ENCODE measurements around the gene DEPDC1B.
"Not testable (repeated sequence)": the region's sequence is repeated elsewhere in the genome, so short reads cannot be mapped to it uniquely, and the experiment has no call there.

The DEPDC1B gene

DNA sequence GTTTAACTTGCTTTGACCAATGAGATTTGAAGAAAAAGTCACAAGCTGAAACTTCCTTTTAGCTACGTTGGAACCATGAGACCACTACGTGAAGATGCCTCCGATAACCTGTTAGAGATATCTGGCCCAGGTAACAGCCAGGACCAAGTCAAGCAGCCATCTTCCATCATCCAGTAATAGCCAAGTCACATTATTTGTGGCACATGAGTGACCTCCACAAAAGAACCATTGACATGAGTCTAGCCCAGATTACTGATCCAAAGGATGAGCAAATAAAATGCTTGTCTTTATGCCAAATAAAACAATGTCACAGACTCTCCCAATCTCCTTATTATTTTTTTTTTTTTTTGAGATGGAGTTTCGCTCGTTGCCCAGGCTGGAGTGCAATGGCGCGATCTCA, 1.6 kb downstream of the DEPDC1B start:
- no peak for DNase-seq

DNA sequence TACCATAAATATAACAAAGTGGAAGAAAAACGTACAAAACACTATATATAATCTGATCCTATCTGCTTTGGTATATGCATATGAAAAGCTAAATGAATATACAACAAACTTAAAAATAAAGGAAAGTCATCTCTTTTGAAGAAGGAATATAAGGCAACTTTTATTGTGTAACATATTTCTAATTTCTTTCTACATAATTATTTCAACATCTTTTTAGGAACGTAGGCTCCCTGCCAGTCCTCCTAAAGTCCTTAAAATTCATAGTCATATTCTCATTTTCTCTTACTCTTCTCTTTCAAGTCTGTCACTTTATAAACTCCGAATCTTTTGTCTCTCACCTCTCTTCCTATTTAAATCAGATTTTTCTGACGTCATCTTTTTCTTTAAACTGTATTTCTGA, 9.6 kb downstream of the DEPDC1B start:
- DNase-seq: no peak

DNA sequence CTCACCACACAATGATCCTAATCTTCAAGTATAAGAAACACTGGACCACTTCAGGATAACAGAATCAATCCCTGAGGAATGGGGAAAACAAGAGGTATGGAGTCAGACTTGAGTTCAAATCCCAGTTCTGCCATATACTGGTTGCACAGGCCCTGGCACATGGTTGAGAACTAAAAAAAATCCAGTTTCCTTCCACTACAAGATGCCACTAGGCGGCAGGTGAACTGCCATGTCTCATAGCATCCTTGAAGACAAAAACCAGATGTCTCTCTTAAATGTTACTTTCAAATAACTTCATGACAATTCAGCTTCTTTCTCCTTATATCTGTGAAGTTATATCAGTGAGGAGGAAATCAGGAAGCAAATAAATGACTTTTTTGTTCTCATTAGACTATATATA, 11.0 kb downstream of the DEPDC1B start:
- no peak for DNase-seq

DNA sequence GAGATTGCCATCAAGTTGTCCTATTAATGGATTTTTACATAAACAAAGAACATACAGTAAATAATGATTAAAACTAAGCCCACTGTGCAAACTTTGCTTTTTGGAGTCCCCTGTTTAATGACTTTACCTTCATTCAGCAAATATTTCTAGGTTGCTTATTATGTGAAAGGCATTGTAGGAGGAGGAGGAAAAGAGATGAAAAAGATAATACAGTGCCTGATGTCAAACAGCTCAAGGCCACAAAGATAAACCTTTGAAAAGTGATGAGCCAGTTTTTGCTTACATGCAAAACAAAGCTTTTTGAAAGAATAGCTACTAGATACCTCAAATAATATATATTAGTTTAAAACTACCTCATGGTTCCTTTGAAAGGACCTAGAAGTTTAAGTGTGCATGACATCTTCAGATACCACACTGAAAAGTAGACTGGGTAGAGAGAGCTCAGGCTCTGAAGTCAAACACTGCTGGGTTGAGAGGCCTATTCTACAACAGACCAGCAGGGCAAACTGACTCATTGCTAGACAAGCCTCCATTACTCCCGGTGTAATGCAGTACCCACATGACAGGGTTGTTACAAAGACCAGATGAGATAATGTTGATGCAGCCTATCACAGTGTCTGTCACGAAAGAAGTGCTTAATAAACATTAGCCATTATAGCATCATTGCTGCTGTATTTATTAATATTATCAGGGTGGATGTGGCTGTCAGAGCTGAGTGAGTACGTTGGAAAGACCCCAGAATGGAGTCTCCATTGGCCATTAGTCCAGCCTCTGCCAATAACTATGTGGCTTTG, 11.8 kb downstream of the DEPDC1B start:
- DNase-seq: peak; percentile 25

DNA sequence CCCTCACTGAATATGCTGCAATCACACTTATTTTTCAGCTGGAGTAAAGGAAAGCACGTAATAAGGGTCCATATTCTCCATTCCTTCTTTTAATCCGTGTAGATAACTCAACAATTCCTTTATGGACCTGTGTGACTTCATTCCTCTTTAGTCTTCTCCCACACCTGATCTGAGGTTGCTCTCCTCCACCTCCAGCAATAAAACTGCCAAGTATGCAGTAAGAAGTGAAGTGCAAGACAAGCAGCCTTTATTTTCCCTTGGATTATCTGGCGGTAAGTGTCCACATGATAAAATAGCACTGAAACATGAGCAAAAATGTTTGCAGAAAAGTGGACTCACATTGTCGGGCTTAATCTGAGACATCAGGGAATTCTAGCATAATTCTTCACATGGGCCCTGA, 13.8 kb downstream of the DEPDC1B start:
- DNase-seq: no peak

DNA sequence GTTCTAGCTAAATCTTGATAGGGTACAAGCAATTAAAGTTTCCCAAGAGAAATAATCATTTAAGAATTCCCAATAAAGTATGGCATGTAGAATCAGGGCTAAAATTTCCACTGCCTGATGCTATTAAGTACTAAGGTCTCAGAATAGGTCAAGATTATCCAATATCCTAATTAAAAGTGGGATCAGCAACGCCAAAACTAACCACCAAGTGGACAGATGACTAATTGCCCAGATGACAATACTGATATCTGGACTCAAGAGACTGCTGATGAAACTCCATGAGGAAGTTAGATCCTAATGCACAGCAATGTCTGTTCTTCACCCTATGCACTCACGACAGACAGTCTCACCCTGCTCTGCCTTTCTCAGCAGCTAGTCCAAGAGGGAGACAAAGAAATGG, 14.3 kb downstream of the DEPDC1B start:
- DNase-seq: no peak

DNA sequence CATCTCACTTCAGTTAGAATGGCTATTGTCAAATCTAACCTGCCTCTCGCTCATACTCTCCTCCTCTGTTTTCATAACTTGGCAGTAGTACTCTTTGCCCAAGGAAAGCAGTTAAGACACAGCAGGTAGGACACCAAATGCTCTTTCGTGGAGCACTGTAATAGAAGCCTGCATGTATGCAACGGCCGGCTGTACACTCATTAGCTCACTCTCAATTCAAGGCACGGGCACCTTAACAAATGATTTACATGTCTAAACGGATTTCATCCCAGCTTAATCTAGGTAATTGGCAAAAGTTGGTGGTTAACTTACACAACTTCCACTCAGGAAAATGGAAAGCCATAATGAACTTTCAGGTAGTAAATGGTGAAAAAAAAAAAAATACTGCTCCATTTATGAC, 14.9 kb downstream of the DEPDC1B start:
- DNase-seq: no peak

DNA sequence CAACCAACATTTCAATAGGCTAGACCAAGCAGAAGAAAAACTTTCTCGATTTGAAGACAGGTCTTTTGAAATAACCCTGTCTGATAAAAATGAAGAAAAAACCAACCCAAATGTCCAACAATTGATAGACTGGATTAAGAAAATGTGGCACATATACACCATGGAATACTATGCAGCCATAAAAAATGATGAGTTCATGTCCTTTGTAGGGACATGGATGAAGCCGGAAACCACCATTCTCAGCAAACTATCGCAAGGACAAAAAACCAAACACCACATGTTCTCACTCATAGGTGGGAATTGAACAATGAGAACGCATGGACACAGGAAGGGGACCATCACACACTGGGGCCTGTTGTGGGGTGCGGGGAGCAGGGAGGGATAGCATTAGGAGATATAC, 18.0 kb downstream of the DEPDC1B start:
- not testable (repeated sequence) for DNase-seq

DNA sequence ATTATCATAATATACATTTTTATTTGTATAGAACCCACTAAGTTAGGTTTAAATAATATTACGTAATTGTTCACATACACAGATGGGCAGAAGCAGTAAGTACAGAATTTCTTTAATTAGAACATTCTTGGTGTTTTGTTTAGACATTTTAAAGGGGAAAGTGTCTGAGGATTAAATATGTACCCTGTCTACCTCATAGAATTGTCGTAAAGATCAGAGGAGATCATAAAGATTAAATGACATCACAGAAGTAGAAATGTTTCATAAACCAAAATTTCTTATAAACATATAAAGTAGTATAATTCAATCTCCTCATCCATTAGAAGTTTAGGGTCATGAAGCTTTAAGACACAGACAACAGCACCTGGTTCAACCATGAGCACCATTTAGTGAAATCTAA, 20.1 kb downstream of the DEPDC1B start:
- DNase-seq: no peak

DNA sequence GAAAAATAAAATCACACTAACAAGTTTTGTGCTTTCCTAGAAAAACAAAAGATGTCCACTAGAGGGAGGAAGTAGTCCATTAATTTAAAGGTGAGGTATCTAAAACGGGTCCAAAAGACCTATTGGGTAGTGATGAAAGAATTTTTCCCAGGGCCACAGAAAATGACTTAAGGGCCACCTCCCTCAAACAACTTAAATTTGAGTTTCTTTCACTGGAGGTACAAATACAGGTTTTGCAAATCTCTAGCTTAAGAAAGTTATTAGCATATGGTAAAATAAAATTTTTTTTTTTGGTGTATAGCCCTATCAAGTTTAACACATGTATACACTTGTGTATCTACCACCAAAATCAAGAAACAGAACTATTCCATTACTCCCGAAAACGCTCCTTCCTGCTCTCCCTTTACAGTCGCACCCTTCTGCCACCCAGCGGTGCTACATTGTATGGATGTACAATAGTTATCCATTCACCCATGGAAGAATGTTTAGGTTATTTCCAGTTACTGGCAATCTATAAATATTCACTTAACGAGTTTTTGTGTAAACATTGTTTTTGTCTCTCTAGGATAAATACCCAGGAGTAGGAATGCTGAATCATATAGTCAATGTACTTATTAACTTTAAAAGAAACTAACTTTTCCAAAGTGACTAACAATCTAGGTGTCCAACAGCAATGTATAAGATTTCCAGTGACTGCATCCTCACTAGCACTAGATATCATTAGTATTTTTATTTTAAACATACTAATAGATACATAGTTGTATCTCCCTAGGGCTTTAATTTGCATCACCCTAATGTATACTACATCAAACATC, 21.9 kb downstream of the DEPDC1B start:
- peak; percentile 55 for DNase-seq

DNA sequence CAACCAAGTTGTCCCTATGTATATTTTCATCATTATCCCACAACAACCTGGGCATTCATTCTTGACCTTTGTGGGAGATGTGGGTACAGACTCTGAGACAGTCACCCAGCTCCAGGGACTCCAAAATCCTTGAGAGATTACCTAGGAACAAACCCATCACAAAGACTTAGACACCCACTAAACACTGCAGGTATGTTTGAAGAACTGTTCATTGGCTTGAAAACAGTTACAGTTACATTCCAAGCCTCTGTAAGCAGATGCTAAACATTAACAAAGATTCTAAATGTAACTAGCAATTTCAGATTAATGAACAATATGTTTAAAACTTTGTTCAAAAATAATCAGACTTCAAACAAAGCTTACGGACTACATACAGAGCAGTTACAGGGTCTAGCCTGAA, 24.7 kb downstream of the DEPDC1B start:
- DNase-seq: no peak

DNA sequence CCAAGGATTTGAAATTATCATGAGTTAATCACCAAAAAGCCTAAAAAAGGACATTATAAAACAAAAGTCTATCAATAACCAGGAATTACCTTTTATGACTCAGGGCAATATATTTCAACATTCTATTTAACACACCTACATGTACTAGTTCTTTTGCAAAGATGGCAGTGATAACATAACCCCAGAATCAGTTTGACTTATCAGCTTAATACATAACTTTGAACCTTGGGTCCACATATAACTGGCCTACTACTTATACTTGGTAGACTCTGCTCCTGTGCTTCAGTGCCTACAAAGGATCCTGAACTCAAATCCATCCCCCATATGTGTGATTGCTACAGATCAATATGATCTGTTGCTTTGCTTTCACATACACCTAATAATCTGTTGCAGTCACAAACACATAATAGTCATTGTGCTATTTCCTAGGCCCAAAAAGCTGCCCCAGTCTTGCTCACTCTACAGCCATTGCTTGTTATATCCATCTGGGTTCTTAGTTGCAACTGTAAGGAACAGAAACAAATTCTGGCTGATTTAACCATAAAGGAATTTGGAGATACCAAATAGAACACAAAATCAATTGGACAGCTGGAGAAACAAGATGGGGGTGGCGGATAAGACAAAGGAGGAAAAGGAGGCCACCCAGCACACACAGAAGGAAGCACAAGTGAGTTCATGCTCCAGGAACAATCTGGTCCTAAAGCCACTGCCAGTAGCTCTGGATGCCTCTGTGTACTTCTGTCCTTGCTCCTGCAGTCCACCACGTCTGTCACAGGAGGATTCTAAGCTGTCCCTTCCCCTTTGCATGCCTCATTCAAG, 25.5 kb downstream of the DEPDC1B start:
- DNase-seq: no peak

DNA sequence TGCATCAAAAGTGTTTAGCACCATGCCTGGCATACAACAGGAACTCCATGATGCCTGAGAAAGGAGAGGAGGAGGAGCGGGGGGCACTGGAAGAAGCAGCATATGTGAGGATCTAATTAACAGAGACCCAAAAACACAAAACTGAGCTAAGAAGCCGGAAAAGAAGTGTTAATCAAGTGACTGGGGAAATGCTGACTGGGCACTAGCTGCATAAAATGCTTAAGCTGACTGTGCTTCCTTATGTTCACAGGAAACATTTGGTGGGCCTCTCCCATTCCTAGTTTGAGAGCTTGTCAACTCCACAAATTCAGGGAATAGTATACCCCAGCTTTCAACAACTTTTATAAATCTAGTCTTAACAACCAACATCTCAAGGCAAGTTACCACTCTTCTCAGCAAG, 26.6 kb downstream of the DEPDC1B start:
- DNase-seq: no peak

DNA sequence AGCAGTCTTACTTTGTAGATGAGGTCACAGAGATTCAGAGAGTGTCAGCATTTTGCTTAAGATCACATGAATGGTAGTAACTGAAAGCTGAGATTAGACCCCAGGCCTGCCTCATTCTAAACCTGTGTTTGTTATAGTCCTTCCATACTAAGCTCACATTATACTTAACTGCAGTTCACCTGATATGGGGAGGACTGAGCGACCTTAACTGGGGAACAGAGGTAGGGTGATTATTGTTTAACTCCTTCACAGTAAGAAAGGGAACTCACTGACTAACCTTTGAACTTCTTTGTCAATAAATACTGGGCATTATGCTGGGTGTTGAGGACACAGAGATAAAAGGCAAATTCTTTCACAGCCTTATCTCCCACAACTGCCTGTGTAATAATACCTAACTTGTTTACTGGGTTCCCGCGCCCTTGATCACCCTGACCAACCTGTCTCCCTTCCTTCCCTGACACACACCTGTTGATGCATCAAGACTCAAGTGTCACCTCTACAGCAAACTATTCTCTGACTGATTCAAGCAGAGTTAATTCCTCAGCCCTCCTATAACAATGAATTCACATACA, 27.2 kb downstream of the DEPDC1B start:
- DNase-seq: no peak

DNA sequence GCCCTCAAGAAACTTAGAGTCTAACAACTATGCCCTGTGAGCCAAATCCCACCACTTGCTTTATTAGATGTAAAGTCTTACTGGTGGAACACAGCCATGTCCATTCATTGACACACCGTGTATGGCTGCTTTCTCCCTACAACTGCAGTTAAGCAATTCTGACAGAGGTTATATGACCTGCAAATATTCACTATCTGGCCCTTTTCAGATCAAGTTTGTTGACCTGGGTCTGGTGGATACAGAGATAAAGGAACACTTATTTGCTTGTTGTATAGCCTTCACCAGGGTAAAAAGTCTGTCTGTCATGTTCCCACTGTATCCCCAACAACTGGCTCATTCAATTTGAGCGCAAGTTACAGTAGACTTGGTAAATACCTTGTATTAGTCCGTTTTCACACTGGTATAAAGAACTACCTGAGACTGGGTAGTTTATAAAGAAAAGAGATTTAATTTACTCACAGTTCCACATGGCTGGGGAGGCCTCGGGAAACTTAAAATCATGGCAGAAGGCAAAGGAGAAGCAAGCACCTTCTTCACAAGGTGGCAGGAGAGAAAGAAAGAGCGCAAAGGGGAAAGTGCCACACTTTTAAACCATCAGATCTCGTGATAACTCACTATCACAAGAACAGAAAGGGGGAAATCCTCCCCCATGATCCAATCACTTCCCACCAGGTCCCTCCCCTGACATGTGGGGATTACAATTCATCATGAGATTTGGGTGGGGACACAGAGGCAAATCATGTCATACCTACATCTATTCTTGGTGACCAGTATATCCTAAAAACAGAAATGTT, 27.9 kb downstream of the DEPDC1B start:
- DNase-seq: no peak

DNA sequence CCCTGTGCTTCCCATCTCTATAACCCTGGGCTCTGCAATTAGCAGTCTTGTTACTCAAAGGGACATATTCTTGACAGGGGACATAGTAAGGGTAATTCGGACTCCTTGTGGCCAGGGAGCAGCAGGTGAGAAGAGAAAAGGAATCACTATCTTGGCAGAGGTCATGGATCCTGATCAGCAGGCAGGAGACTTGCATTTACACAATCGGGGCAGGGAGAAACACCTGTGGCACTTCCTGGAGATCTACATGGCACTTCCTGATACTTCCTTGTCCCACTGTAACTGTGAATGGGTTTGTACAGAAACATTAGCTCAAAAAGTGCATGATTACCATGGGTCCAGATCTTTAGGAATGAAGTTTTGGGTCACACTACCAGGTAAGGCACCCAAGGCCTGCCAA, 29.2 kb downstream of the DEPDC1B start:
- DNase-seq: no peak

DNA sequence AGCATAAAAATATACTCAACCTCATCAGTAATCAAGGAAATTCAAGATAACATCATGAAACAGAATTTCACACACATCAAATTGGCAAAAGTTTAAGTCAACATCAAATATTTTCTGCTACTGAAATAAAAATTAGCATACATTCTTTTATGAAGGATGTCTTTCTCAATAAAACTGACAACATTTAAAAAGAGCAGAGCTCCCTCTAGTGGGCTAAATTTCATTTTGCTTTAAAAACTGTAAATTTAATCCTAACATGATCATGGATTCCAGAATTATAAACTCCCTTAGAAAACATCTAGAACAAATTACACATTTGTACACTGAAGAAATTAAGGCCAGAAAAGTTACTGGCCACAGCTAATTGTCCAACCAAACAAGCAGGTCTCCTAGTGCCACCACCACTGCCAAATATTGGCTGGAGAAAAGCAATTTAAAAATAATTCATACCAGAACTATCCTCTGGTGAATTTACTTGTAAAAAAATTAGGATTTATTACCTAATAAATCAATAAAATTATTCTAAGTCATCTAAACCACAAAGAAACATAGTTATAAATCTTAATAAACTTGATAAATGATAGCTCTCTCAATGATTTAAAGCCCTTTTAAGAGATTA, 31.2 kb downstream of the DEPDC1B start:
- peak; percentile 26 for DNase-seq

DNA sequence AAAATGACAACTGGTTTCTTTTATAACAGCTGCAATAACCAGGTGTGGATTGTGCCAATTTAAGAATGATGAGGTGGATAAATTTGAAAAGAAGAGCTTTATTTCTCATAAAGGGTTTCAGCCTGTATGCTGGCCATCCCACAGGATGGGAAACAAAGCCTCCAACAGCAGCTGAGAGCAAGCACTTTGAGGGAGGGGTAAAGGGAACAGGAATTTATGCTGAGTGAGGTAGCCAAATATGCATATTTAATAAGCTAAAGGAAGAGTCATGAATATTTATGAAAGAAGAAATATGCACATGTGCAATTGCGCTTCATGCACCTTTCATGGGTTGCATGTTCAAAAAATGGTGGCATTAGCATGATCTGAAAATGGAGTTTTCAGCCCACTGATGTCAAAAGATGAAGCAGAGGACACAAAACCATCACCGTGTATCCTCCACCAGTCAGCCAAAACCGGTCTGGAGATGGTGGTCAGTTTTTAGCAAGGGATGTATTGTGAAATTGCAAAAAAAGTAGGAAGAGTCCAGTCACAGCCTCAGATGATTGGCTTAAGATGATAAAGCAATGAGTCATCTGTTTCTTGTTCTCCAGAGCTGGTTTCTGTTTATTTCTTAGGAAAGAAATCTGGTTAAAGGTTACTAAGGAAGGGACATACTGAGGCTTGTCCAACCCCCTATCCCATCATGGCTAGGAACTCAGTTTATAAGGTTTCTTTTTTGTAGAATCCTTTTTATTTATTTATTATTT, 47.9 kb downstream of the DEPDC1B start:
- DNase-seq: no peak

DNA sequence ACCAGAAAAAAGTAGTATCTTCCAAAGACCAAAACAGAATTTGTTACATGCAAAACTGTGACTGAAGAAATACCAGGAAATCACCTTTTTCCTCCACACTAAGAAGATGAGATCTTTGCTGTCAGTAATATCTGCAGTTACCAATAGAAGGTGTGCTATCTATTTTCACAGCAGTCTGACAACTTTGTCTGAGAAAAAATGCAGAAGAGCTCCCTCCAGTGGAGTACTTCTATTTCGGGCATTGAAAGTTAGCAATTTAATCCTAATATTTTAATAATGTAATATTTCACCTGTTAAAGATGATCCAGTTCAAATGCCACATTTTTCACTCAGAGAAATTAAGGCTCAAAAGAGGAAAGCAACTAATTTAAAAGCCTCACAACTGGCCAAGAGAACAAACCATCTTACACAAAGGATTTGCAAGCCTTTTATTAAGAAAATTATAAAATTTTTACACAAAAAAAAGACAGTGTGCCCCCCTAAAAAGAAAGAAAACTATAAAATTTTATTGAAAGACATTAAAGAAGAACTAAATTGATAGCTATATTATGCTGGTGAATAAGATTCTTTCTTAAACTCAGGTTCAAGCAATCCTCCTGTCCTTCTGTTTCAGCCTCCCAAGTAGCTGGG, 50.6 kb downstream of the DEPDC1B start:
- no peak for DNase-seq

DNA sequence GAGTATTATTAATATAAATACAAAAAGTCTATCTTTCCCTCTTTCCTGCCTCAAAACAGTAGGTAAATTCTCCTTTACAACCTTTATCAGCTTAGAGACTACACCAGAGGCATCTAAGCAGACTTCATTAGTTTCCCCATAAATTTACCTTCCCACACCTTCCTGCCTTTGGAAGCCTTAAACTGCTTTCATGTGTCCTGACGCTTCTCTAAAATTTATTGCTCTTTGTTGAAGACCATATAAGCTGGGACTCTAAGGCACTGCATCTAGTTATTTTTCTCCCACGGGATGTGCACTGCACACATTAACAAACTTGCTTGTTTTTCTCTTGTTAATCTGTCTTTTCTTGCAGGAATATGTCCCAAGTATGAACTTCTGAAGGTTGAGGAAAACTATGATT, 51.8 kb downstream of the DEPDC1B start:
- DNase-seq: no peak

DNA sequence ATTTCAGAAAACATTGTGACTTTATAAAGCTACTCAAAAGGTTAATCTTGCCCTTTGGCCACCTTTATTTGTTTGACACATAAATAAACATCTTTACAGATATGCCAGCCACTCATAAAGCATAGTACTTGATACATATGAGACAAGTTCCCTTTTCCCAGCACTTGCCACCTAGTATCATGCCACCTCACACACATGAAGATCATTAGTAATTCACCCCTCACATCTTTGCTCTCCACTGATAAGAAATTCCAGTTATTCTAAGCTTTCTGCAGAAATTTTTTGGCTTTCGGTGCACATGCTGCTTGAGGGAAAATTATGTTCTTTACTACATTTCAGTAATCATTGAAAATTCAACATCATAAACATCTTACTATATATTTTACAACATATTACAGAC, 59.1 kb downstream of the DEPDC1B start:
- DNase-seq: no peak
